HepG2 (cell line): ENCODE measurements around the gene DTYMK. TPM values are rescaled to one million over a fixed set of nuclear protein-coding genes. Genes with fewer than 3 reads are reported as not detected.

Experiments
- AFF4 ChIP-seq: sonication (generic); formaldehyde crosslinking; IDR thresholded peaks from 2 replicates; pipeline ENCODE4 v1.4.0; 2020; ENCODE audit warnings: missing genetic modification reagents
- ARID4A ChIP-seq: sonication (generic); formaldehyde crosslinking; IDR thresholded peaks from 2 replicates; pipeline ENCODE4 v1.5.0; 2020; ENCODE audit warnings: mild to moderate bottlenecking, missing genetic modification reagents, borderline replicate concordance
- CREB1 ChIP-seq, 2 experiments: fragments of 450-650 bp in 1 of 2; IDR thresholded peaks; 2 replicates each; pipeline ENCODE4 v1.6.1; 2016 to 2017; ENCODE audit warnings: control low read depth in 1 of 2, mild to moderate bottlenecking in 1 of 2, missing compliant biosample characterization in 1 of 2, missing genetic modification characterization in 1 of 2
- CREM ChIP-seq, 2 experiments: sonication (generic) in 1 of 2; formaldehyde crosslinking in 1 of 2; IDR thresholded peaks; 2 replicates each; pipeline versions ENCODE4 v1.4.0 to v1.6.1; 2016 to 2020; ENCODE audit warnings: antibody characterized with exemption in 1 of 2, mild to moderate bottlenecking in 1 of 2, missing genetic modification reagents in 1 of 2
- HDAC2 ChIP-seq: sonication (generic); formaldehyde crosslinking; IDR thresholded peaks from 2 replicates; pipeline ENCODE4 v1.4.0; 2020; ENCODE audit warnings: missing genetic modification reagents
- KDM5B ChIP-seq: sonication (generic); formaldehyde crosslinking; IDR thresholded peaks from 2 replicates; pipeline ENCODE4 v1.4.0; 2020; ENCODE audit warnings: missing genetic modification reagents, mild to moderate bottlenecking, borderline replicate concordance
- POLR2AphosphoS2 ChIP-seq: IDR thresholded peaks from 2 replicates; pipeline ENCODE4 v1.6.1; 2011; ENCODE audit warnings: low read depth, low read length, improper control_type of control experiment
- RARA ChIP-seq: IDR thresholded peaks from 2 replicates; pipeline ENCODE4 v1.6.1; 2016; ENCODE audit warnings: missing genetic modification reagents, missing compliant biosample characterization
- TEAD2 ChIP-seq: sonication (generic); formaldehyde crosslinking; IDR thresholded peaks from 2 replicates; pipeline ENCODE4 v1.9.0; 2021; ENCODE audit warnings: missing genetic modification reagents
- ZMYM4 ChIP-seq: sonication (generic); formaldehyde crosslinking; IDR thresholded peaks from 2 replicates; pipeline ENCODE4 v1.8.1; 2023; ENCODE audit warnings: mild to moderate bottlenecking, missing genetic modification reagents
- ZNF121 ChIP-seq: sonication (generic); formaldehyde crosslinking; IDR thresholded peaks from 2 replicates; pipeline ENCODE4 v1.5.0; 2020; ENCODE audit warnings: mild to moderate bottlenecking, missing genetic modification reagents
- ZNF224 ChIP-seq: sonication (generic); formaldehyde crosslinking; IDR thresholded peaks from 2 replicates; pipeline ENCODE4 v1.5.0; 2020; ENCODE audit warnings: mild to moderate bottlenecking, missing genetic modification reagents
- ZNF414 ChIP-seq: sonication (generic); formaldehyde crosslinking; IDR thresholded peaks from 2 replicates; pipeline ENCODE4 v1.5.0; 2020; ENCODE audit warnings: missing genetic modification reagents
- ZNF430 ChIP-seq: sonication (generic); formaldehyde crosslinking; IDR thresholded peaks from 2 replicates; pipeline ENCODE4 v1.9.0; 2021; ENCODE audit warnings: mild to moderate bottlenecking, missing genetic modification reagents
- ZNF687 ChIP-seq: sonication (generic); formaldehyde crosslinking; IDR thresholded peaks from 2 replicates; pipeline ENCODE4 v1.5.1; 2020; ENCODE audit warnings: mild to moderate bottlenecking, missing genetic modification reagents, moderate library complexity
- ZNF772 ChIP-seq: sonication (generic); formaldehyde crosslinking; IDR thresholded peaks from 2 replicates; pipeline ENCODE4 v1.5.0; 2020; ENCODE audit warnings: mild to moderate bottlenecking, missing genetic modification reagents
- polyA plus RNA-seq, 8 experiments: library from polyadenylated mRNA; depleted of rRNA in 3 of 8; stranded (reverse) in 7 of 8; unstranded in 1 of 8; fragments of >200 nt; fragmentation: Illumina TruSeq in 4 of 8; extraction: Trizol in 4 of 8; gene quantifications; 2 replicates each; pipeline versions ENCODE4 v1.2.1 to v1.2.3, GENCODE V29; 2011 to 2016; ENCODE audit warnings: low read depth in 4 of 8, missing spikeins in 1 of 8, mixed read lengths in 1 of 8; ENCODE audit not compliant: insufficient read depth in 1 of 8
- total RNA-seq, 5 experiments: library from RNA; depleted of rRNA; stranded (reverse); fragments of >200 nt; fragmentation: Illumina TruSeq; extraction: Trizol; gene quantifications; 2 replicates each; pipeline ENCODE4 v1.2.3, GENCODE V29; 2016; ENCODE audit warnings: low read depth in 1 of 5

The DTYMK gene
- total and polyA plus RNA-seq, 2 of the 13 experiments (the other 11 are each of a cell fraction or from before 2014, with no cell fraction given): 57.5 to 134 TPM

- TF ChIP-seq KDM5B (CRISPR knock-in tag) (peak; percentile 61; the same call in 1 of the 2 replicates), ZMYM4 (CRISPR knock-in tag) (peak; percentile 37; the same call in 1 of the 2 replicates), HDAC2 (CRISPR knock-in tag) (0 out of 2 replicates have a peak, but pooled peaks have one; percentile 13), RARA (CRISPR knock-in tag) (peak; percentile 73), ZNF430 (peak; percentile 48; the same call in 1 of the 2 replicates), ZNF772 (CRISPR knock-in tag) (peak; percentile 33; the same call in 1 of the 2 replicates), ARID4A (CRISPR knock-in tag) (peak; percentile 62; the same call in 1 of the 2 replicates), ZNF687 (CRISPR knock-in tag) (peak; percentile 62), CREM (IDR thresholded peaks at IDR 0.05) (0 out of 2 replicates have a peak, but pooled peaks have one; percentile 23), CREM (CRISPR knock-in tag; IDR thresholded peaks at IDR 0.05) (no peak), AFF4 (CRISPR knock-in tag) (no peak), ZNF224 (0 out of 2 replicates have a peak, but pooled peaks have one; percentile 34), ZNF121 (CRISPR knock-in tag) (peak; percentile 48; the same call in 1 of the 2 replicates), POLR2AphosphoS2 (no peak), ZNF414 (no peak), TEAD2 (CRISPR knock-in tag) (no peak), CREB1 (IDR thresholded peaks at IDR 0.05) (0 out of 2 replicates have a peak, but pooled peaks have one; percentile 12), CREB1 (CRISPR knock-in tag; IDR thresholded peaks at IDR 0.05) (no peak)
Measured at GRCh38 chr2:241641631-241642030, 45.0 kb downstream of the DTYMK start (continued).
